SH-SY5Y (cell line): ENCODE measurements around the gene KIAA1958.

Experiments used
- GATA2 ChIP-seq: IDR thresholded peaks from 2 replicates; pipeline ENCODE4 v1.6.1; 2011; ENCODE audit warnings: mild to moderate bottlenecking, low read depth, low read length
- GATA3 ChIP-seq: IDR thresholded peaks from 2 replicates; pipeline ENCODE4 v1.6.1; 2011; ENCODE audit warnings: low read depth, mild to moderate bottlenecking, low read length, moderate library complexity

The KIAA1958 gene

DNA sequence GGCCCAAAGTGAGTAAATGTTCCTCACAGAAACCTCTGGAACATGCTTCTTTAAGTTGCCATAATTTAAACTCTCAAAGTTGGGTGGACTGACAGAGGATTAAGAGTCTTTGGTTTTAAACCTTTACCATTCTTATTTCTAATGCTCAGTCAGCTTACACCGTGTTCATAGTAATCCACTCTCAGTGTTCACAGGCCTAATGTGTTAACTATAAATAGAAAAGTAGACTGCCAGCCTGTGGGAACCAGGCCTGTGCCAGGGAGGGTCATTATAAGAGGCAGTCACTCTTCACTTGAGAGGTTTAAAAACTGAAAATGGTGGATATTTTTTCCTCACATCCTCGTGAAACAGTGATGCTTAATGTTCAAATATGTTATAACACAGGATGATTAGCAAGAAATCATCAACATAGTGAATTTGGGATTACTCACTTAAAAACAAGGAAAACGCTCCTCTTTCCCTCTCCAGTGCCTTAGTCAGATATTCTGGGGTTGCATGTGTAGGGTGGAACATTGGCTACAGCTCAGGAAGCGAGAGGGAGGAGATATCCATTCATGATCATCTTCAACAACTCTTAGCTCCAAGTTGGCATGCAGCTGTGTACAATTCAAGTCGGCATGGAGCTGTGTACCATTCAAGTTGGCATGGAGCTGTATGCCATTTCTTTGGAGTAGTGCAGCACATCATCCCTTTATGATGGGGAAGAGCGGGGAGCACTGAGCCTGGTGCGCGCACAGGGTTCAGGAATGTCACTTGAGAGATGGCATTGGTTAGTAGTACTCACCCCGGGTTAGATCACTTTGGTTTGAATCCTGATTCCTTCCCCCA lies 65.8 kb downstream of the KIAA1958 start:
- TF ChIP-seq GATA2 (no peak), GATA3 (no peak)

DNA sequence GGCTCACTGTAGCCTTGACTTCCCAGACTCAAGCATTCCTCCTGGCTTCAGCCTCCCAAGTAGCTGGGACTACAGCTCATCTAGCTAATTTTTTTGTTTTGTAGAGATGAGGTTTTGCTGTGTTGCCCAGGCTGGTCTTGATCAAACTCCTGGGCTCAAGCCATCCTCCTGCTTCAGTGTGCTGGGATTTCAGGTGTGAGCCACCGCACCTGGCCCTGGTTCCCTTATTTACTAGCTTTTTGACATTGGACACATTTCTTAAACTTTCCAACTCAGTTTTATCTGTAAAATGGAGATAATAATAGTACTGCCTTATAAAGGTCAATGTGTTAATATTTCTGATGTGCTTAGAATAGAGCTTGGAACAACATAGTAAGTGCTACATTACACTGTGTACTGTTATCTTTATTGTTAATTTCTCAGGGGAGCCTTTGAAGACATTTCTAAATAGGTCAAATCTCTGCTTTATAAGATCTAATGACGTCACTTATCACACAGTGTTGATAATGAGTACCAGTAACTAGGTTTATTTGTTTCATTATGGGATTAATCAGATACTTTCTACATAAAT lies 66.7 kb downstream of the KIAA1958 start:
- TF ChIP-seq GATA2 (no peak), GATA3 (no peak)

DNA sequence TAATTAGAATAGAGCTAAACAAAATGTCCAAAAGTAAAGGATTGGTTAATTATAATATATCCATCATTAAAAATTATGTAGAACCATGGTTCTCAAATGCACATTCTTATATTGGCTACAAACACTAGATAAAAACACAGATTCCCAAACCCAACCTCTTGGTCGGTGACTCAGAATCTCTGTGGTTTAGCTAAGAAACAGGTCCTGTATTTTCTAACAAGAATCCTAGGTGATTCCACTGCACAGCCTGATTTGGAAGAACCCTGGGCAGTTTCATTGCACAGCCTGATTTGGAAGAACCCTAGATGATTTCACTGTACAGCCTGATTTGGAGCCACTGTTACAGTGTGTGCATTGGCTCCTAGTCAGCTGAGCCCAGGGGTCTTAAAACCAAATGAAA lies 67.9 kb downstream of the KIAA1958 start:
- no peak for TF ChIP-seq GATA3
- no peak for TF ChIP-seq GATA2

DNA sequence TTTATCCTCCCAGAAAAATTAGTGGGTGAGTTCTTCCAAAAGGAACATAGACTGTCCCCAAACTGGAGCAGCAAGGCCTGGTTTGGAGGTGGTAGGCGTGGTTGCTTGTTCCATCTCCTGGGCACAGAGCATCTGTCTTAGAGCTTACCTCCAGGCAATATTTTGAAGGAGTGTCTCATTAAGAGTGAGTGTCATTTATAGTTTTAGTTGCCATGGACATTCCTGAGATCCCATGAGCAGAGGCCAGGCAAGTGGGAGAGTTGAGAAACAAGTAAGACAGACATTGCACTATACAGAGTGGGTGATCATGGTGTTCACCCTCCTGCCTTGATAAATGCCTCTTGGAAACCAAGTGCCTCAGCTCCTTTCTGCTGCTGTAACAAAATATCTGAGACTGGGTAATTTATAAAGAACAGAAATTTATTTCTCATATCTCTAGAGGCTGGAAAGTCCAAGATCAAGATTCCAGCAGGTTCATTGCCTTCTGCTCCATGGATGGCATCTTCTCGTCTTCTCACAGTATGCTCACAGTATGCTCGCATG lies 68.5 kb downstream of the KIAA1958 start:
- TF ChIP-seq GATA2 (no peak), GATA3 (no peak)

DNA sequence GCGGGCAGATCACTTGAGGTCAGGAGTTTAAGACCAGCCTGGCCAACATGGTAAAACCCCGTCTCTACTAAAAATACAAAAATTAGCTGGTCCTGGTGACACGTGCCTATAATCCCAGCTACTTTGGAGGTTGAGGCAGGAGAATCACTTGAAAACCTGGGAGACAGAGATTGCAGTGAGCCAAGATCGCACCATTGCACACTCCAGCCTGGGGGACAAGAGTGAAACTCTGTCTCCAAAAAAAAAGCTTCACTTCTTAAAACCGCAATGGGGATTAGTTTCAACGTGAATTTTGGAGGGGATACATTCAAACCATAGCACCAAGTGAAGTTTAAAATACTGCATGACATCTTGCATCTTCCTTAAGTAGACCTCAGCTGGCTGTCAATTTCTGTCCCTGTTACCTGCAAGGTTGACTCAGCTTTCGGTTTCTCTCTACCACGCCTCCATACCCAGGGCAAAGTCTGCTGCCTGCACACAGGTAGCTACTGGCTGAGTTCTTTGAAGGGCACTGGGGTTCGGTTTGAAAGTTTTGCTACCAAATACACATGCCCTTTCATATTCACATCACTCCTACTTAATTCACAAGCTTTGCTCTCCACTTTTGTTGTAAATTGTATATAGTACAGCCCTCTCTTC lies 69.3 kb downstream of the KIAA1958 start:
- TF ChIP-seq GATA2, result no peak
- no peak for TF ChIP-seq GATA3

DNA sequence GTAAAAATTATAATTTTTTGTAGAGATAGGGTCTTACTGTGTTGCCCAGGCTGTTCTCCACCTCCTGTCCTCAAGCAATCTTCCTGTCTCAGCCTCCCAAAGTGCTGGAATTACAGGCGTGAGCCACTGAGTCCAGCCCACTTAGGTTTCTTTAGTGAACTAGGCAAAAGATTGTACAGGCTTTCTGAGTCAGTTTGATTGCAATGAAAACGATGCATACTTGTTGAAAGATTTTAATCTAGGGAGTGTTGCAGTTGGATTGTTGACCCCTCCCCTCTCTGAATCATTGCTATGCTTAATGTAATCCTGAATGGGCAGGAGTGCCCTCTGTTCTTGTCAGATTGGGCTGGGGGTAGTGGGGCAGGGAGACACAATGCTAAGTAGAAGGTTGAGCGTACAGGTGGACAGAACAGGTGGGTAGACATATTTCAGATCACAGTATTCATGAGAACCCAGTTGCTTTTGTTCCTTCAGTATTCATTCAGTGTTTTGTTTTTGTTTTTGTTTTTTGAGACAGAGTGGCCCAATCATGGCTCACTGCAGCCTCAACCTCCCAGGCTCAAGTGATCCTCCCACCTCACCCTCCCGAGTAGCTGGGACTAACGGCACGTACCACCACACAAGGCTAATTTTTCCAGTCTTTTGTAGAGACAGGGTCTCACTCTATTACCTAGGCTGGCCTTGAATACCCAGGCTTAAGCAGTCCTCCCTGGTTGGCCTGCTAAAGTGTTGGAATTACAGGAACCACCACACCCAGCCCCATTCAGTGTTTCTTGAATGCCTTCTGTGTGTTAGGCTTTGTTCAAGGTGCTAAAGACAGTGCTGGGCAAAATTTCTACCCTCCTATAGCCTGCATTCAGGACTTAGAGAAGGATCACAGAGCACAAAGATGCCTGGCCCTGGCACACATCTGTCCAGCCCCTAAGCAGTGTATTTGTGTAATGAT lies 70.1 kb downstream of the KIAA1958 start:
- TF ChIP-seq GATA2 (no peak), GATA3 (no peak)

DNA sequence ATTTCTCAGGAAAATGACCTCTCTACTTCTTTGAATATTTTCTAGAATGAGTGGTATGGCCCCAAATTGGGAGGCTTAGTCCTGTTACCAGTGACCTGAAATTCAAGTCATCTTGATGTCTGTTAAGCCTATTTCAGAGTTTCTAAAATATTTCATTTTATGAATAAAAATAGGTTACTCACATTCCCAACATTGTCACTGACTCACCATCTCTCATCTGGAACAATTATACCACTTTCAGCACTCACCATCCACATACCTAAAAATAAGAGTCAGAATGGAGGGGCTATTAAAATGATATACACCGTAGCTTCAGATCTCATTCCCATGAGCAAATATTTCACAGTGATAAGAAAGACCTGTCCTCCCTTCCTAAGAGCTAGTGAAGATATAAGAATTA lies 71.8 kb downstream of the KIAA1958 start:
- TF ChIP-seq GATA2 (no peak), GATA3 (no peak)

DNA sequence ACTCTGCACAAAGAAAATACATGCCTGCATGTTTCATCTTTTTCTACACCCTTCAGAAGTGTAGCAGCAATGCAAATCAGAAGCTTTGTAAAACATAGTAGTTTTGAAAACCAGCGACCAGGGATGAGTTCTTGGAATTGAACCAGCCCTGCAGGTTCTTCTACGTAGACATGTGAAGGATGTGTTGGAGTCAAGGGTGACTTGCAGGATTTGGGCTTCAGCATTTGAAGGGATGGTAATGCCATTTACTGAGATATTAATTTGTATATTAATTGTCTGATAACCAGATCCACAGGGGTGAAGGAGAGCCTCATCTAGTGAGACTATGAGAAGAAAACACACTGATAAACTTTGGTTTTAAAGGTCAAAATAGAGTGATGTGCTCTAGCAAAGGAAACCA lies 72.4 kb downstream of the KIAA1958 start:
- no peak for TF ChIP-seq GATA3
- no peak for TF ChIP-seq GATA2

DNA sequence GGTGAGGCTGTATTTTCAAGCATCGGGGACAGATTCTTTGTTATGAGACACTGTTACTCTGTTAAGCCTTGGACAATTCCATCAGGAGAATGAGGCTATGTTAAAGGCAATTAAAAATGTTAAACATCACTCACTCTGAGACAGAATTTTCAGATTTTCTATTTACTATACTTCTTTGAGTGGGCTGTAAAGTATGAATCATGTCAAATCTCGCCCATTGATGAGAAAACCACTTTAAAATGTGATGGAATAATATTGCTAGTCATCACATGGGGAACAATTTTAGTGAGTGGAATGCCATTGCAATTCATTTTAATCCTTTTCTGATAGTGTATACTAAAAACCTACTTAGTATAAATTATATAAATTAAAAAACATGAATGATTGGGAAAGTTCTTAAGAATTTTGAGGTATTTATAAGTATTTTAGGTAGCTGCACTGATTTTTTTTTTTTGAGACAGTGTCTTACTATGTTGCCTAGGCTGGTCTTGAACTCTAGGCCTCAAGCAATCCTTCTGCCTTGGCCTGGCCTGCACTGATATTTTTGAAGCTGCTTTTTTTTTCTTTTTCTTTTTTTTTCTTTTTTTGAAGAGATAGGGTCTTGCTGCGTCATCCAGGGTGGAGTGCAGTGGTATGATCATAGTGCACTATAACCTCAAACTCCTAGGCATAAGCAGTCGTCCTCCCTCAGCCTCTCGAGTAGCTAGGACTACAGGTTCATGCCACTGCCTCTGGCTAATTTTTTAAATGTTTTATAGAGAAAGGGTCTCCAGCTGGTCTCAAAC lies 73.2 kb downstream of the KIAA1958 start:
- TF ChIP-seq GATA2 (no peak), GATA3 (no peak)

DNA sequence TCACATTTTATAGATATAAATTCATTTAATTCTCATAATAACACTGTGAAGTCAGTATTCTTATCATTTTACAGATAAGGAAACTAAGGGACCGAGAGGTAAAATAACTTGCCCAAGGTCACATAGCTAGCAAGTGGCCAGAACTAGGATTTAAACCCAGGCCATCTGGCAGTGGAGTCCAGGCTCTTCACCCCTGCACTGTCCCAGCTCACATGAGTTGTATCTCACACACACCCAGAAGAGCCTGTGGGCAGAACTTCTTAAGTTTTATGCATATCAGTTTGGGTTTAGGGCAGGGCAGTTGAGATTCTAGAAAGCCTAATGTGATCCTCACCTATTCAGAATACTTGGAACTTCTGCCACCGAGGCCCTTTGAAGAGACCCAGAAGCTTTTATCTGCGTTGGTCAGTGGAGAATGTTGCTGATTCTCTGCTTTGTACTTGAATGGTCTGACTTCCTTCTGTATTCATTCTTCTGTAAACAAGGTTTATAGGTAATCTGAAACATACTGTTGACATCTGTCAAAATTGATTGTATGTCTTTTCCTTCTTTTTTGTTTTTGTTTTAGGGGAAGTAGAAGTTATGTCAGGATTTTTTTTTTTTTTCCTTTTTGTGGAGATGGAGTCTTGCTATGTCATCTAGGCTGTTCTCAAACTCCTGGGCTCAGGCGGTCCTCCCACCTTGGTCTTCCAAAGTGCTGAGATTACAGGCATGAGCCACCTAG lies 75.8 kb downstream of the KIAA1958 start:
- TF ChIP-seq GATA2 (no peak), GATA3 (no peak)

DNA sequence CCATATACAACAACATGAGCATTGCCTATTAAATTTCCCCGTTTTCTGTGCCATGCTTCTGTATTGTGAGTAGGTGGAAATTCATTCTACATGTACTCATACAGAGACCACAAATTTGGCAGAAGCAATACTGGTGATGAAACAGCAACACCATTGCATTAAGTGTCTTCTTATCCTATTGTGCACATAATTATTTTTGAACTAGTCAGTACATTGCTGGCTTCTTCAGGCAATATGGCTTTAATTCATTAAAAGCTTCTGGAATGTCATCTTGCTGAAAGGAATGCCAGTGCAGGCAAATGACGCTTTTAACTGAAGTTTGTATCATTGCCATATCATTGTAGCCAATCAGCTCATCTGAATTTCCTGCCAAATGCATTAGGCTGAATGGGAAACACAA lies 82.6 kb downstream of the KIAA1958 start:
- TF ChIP-seq GATA3 (no peak), GATA2 (no peak)

DNA sequence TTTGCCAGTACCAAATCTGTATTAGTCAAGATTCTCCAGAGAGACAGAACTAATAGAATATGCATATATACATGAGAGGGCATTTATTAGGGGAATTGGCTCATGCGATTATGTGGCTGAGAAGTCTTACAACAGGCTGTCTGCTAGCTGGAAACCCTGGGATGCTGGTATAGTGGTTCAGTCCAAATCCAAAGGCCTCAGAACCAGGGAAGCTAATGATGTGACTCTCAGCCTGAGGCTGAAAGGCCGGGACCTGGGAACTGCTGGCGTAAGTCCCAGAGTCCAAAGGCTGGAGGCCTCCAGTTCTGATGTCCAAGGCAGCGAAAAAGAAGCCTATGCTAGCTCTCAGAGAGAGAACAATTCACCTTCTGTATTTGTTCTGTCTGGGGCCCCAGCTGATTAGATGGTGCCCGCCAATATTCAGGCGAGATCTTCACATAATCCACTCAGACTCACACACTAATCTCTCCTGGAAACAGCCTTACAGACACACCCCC lies 84.1 kb downstream of the KIAA1958 start:
- TF ChIP-seq GATA3 (no peak), GATA2 (no peak)
